ENCODE data around the gene FOXD4.
"Not testable (repeated sequence)": the region's sequence is repeated elsewhere in the genome, so short reads cannot be mapped to it uniquely, and the experiment has no call there.

Gene FOXD4

DNA sequence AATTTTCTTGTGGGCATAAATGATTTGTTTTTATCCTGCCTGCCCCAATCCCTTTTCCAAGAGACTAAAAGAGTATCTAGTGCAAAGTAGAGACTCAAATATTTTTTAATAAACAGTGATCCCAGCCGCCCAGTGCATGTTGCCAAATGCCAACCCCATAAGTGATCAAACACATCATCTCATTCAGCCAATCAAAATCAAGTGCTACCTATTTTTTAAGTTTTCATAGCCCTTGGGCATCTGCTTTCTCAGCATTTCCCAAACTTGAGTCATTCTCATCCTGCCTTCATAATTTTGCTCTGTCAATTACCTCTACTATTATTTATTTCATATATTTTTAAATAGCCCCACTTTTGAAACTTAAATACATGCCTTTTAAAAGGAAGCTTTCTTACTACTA lies 27.4 kb downstream of the FOXD4 start:
- DNase-seq, result not testable (repeated sequence)

DNA sequence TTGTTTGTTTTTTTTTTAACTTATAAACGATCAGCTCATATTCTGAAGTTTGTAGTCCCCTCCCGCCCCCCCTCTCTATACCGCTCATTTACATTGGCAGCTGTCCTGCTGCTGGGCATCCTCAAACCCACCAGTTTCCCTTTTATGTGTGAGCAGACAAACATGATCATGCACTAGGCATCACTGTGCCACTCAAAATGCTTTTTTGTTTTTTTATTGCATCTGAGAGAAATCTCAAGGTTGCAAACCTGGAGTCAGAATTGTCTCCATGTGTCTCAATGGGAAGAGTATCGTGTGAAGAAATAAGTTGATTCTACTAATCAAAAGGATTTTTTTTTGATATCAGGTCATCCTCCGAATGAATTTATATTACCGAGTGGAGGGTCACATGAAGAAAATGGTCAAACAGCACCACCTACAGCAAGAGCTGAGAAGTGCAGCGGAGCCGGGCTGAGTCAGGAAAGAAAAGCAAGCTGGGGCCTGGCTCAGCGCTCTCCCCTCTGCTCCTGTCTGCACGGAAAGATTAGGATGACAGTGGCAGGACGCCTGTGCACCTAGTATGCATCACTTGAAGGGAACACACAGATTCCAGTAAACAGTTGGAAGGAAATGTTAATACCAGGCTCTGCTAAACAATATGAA lies 29.7 kb downstream of the FOXD4 start:
- not testable (repeated sequence) for DNase-seq

DNA sequence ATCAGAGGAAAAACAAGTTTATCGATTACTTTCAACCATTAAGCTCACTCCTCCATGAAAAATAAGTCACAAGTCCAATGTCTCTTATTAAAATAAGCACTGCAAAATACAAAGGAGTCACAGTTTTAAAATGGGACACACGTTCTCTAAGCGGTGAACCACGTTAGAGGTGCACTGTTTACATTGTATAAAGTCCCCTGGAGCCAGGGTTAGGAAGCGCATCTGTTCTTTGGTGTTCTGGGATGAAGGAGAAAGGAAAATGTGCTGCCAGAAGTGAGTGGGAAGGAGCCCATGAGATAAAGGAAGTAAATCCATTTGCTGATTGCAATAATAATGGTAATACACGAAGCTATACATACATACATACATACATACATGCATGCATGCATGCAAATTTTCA lies 30.4 kb downstream of the FOXD4 start:
- not testable (repeated sequence) for DNase-seq

DNA sequence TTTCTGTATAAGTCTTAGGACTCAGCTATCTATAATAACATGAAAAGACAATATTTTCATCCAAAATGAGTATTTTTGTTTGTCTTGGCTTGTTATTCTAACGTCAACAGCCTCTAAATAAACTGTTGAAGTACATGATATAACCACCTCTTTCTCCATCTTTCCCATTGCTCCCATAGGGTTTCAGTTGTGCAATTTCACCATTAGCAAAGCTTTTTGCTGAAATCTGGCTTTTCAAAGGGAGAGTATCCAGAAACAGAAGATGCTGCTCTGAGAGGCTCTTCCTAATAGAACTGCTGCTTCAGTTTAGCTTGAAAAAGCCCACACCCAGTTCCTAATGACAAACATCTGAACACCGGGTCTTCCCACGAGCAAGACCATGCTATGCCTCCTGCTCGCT lies 31.1 kb downstream of the FOXD4 start:
- not testable (repeated sequence) for DNase-seq

DNA sequence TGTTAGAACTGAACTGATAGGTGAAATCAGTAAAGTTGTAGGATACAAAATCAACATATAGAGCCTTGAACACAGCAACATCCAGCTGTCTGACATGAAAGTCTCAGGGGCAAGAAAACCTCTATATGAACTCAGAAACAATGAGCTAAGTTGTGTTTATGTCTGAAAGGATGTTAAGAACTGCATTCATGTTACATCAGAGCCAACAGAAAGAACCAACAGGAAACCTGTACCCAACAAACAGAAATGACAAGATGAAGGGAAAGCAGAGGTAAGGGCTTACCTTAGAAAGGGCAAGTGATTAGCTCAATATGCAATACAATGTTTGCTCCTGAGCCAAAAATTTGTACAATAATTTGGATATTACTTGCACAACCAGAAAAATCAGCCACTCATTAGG lies 31.5 kb downstream of the FOXD4 start:
- not testable (repeated sequence) for DNase-seq

DNA sequence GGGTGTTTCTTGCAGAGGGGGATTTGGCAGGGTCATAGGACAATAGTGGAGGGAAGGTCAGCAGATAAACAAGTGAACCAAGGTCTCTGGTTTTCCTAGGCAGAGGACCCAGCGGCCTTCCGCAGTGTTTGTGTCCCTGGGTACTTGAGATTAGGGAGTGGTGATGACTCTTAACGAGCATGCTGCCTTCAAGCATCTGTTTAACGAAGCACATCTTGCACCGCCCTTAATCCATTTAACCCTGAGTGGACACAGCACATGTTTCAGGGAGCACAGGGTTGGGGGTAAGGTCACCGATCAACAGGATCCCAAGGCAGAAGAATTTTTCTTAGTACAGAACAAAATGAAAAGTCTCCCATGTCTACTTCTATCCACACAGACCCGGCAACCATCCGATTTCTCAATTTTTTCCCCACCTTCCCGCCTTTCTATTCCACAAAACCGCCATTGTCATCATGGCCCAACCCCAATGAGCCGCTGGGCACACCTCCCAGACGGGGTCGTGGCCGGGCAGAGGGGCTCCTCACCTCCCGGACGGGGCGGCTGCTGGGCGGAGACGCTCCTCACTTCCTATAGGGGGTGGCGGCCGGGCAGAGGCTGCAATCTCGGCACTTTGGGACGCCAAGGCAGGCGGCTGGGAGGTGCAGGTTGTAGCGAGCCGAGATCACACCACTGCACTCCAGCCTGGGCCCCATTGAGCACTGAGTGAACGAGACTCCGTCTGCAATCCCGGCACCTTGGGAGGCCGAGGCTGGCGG lies 35.1 kb downstream of the FOXD4 start:
- not testable (repeated sequence) for DNase-seq

DNA sequence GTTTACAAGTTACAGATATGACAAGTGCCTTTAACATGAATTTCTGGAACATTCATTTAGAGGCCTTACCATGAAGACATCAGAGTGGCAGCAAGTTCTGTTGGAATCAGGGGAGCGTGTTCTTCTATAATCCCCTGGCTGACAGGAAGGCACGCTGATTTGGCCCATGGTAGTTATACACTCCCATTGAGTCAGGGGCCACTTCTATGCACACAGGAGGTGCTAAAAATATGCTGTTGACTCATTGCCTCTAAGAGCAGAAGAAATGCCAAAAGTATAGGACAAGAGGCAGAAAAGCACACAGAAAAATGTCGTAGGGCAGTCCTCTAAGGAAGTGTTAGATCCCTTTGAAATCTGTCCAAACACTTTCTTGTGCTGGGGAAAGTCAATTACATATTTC lies 39.9 kb downstream of the FOXD4 start:
- not testable (repeated sequence) for DNase-seq

DNA sequence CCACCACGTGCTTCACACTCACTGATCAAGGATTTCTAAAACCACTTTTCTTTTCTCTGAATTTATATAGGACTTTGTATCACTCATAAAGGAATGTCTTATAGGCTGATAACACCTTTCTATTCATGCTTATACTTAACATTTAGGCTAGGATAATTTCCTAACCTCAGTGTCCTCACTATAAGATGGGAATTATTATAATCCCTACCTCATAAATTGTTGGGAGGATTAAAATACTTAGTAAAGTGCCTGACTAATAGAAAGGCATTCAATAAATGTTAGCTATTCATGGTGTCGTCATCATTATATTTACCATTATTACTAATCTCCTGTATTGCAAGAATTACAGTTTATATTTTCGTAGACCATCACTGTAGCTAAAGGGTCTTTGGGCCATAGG lies 41.8 kb downstream of the FOXD4 start:
- DNase-seq, result not testable (repeated sequence)

DNA sequence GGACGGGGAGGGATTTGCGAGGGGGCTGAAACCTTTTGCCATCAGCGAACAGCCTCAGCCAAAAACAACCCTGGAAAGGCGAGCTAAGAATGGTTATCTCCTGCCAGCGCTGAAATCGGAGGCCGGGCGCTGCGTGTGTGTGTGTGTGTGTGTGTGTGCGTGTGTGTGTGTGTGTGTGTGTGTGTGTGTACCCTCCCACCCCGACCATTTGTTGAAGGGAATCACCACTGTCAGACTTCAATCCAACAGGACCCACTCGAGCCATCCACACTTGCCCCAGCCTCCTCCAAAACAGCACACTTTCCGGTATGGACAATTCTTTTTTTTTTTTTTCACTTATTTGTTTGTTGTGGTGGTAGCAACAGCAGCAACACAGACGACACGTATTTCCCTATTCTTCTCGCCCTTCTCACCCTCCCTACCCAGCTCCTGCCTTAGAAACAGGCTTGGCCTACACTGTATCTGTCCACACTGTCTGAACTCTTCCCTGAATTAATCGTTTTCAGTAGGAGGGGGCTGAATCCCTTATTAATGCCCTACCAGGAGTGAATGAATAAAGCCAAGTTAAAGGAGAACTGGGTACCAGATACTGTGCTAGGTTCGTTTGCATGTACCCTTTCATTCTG lies 44.2 kb downstream of the FOXD4 start:
- DNase-seq, result not testable (repeated sequence)

DNA sequence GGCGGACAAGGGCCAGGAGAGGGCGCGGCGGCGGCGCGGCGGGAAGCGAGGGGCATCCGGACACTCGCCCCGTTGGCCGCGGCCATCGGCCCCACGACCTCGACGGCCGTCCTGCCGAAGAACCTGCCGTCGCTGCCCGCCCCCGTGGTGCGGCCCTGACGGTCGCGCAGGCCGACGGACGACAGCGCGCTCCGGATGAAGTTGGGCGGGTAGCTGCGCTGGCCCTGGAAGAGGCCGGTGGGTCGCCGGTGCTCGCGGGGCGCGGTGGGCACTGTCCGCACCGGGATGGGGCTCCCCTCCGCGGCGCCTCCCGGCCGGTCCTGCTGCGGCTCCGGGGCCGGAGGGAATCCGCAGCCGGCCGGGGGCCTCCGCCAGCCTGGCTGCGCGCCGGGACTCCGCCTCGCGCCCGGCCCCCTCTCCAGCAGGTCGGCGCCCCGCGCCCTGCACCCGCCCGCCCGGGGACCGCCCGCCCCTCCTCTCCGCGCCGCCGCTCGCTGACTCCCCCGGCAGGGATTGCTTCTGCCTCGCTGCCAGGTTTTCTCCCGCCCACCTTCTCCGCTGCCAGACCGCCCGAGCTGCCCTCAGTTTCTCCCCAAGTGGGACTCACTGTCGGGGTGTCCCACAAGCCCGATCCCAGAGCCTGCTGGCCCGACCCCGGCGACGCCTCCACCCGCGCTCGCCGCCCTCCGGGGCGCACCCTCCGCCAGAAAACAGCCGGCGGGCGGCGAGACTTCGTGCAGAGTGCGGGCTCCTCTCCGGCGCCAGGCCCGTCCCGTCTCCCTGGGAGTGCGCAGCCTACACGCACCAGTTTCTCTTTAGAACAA lies 44.9 kb downstream of the FOXD4 start:
- not testable (repeated sequence) for DNase-seq
